HUES48 (cell line): ENCODE data around the gene NFATC2IP.

Experiments
- H3K27ac ChIP-seq: one replicate; pipeline ENCODE4 v1.7.0; 2013; ENCODE audit warnings: low read depth, low read length, inconsistent platforms
- H3K27me3 ChIP-seq: 2 replicates; pipeline ENCODE4 v1.6.1; 2013; ENCODE audit warnings: mild to moderate bottlenecking, low read length; ENCODE audit not compliant: control insufficient read depth, insufficient read depth
- H3K36me3 ChIP-seq: 2 replicates; pipeline ENCODE4 v1.6.1; 2013; ENCODE audit warnings: low read length; ENCODE audit not compliant: control insufficient read depth, insufficient read depth
- H3K4me1 ChIP-seq: 2 replicates; pipeline ENCODE4 v1.6.1; 2013; ENCODE audit warnings: mild to moderate bottlenecking, low read length; ENCODE audit not compliant: control insufficient read depth, insufficient read depth
- H3K4me3 ChIP-seq: 2 replicates; pipeline ENCODE4 v1.5.1; 2013; ENCODE audit warnings: mild to moderate bottlenecking, low read depth, low read length
- H3K9ac ChIP-seq: 2 replicates; pipeline ENCODE4 v1.6.1; 2013; ENCODE audit warnings: mild to moderate bottlenecking, low read depth, low read length, moderate library complexity
- H3K9me3 ChIP-seq: 2 replicates; pipeline ENCODE4 v1.6.1; 2013; ENCODE audit warnings: low read length; ENCODE audit not compliant: control insufficient read depth, insufficient read depth

The NFATC2IP gene

GRCh38 chr16:28950648-28951409 is at the start of gene NFATC2IP:
TSS of gene NFATC2IP (plus strand) at chr16:28950937. CDS start at chr16:28951012, 75 bp downstream.
- Histone ChIP-seq H3K4me1 (no peaks in the 10 kb centered on the region), H3K36me3 (peaks cover 38% of the 10 kb centered on the region), H3K9ac (peak within 1 kb of the TSS; percentile 72), H3K4me3 (peak within 1 kb of the TSS; percentile 74), H3K27ac (peak within 1 kb of the TSS; percentile 81), H3K27me3 (no peaks in the 10 kb centered on the region), H3K9me3 (no peaks in the 10 kb centered on the region)

- no peaks in the 10 kb centered on the region for H3K9me3 ChIP-seq
- no peaks in the 10 kb centered on the region for H3K27me3 ChIP-seq
- 0 out of 2 replicates have a peak, but pooled peaks cover 6% of the 10 kb centered on the region for H3K36me3 ChIP-seq
- H3K4me1 ChIP-seq, result no peaks in the 10 kb centered on the region
- H3K4me3 ChIP-seq, result no peak overlapping the region
- no peak overlapping the region for H3K27ac ChIP-seq
- no peak overlapping the region for H3K9ac ChIP-seq
These were observed 48.9 kb upstream of the NFATC2IP start for GRCh38 chr16:28901862-28902261.

- Histone ChIP-seq H3K4me3 (no peak overlapping the region), H3K9ac (no peak overlapping the region), H3K9me3 (no peaks in the 10 kb centered on the region), H3K27me3 (no peaks in the 10 kb centered on the region), H3K36me3 (0 out of 2 replicates have a peak, but pooled peaks cover 6% of the 10 kb centered on the region), H3K4me1 (no peaks in the 10 kb centered on the region), H3K27ac (no peak overlapping the region)
These were observed 47.8 kb upstream of the NFATC2IP start for GRCh38 chr16:28902909-28903308.

GRCh38 chr16:28903344-28904042 is 47.2 kb upstream of the NFATC2IP start:
- H3K9ac ChIP-seq, result no peak overlapping the region
- no peaks in the 10 kb centered on the region for H3K27me3 ChIP-seq
- H3K36me3 ChIP-seq, result peaks cover 11% of the 10 kb centered on the region
- no peaks in the 10 kb centered on the region for H3K4me1 ChIP-seq
- H3K27ac ChIP-seq, result no peak overlapping the region
- no peak overlapping the region for H3K4me3 ChIP-seq
- no peaks in the 10 kb centered on the region for H3K9me3 ChIP-seq

GRCh38 chr16:28904363-28904762 is 46.4 kb upstream of the NFATC2IP start:
- Histone ChIP-seq H3K4me3 (no peak overlapping the region), H3K4me1 (no peaks in the 10 kb centered on the region), H3K9ac (no peak overlapping the region), H3K36me3 (peaks cover 14% of the 10 kb centered on the region), H3K27me3 (no peaks in the 10 kb centered on the region), H3K9me3 (no peaks in the 10 kb centered on the region), H3K27ac (no peak overlapping the region)

GRCh38 chr16:28904828-28905227 is 45.9 kb upstream of the NFATC2IP start:
- Histone ChIP-seq H3K36me3 (peaks cover 14% of the 10 kb centered on the region), H3K9ac (no peak overlapping the region), H3K9me3 (no peaks in the 10 kb centered on the region), H3K4me3 (no peak overlapping the region), H3K27ac (no peak overlapping the region), H3K4me1 (no peaks in the 10 kb centered on the region), H3K27me3 (no peaks in the 10 kb centered on the region)

- Histone ChIP-seq H3K9me3 (no peaks in the 10 kb centered on the region), H3K4me3 (no peak overlapping the region), H3K27ac (no peak overlapping the region), H3K4me1 (no peaks in the 10 kb centered on the region), H3K27me3 (no peaks in the 10 kb centered on the region), H3K36me3 (peaks cover 15% of the 10 kb centered on the region), H3K9ac (no peak overlapping the region)
These were observed 45.4 kb upstream of the NFATC2IP start for GRCh38 chr16:28905229-28905754.

GRCh38 chr16:28905800-28906372 is 44.9 kb upstream of the NFATC2IP start:
- no peak overlapping the region for H3K27ac ChIP-seq
- peaks cover 21% of the 10 kb centered on the region for H3K36me3 ChIP-seq
- H3K9ac ChIP-seq, result no peak overlapping the region
- H3K27me3 ChIP-seq, result no peaks in the 10 kb centered on the region
- no peak overlapping the region for H3K4me3 ChIP-seq
- H3K9me3 ChIP-seq, result no peaks in the 10 kb centered on the region
- no peaks in the 10 kb centered on the region for H3K4me1 ChIP-seq

- peaks cover 34% of the 10 kb centered on the region for H3K36me3 ChIP-seq
- H3K27ac ChIP-seq, result no peak overlapping the region
- no peaks in the 10 kb centered on the region for H3K4me1 ChIP-seq
- H3K27me3 ChIP-seq, result no peaks in the 10 kb centered on the region
- no peak overlapping the region for H3K9ac ChIP-seq
- no peak overlapping the region for H3K4me3 ChIP-seq
- no peaks in the 10 kb centered on the region for H3K9me3 ChIP-seq
These were observed 40.4 kb upstream of the NFATC2IP start for GRCh38 chr16:28910086-28911031.

- no peaks in the 10 kb centered on the region for H3K27me3 ChIP-seq
- no peaks in the 10 kb centered on the region for H3K9me3 ChIP-seq
- no peak overlapping the region for H3K4me3 ChIP-seq
- peaks cover 40% of the 10 kb centered on the region for H3K36me3 ChIP-seq
- no peak overlapping the region for H3K9ac ChIP-seq
- no peaks in the 10 kb centered on the region for H3K4me1 ChIP-seq
- H3K27ac ChIP-seq, result no peak overlapping the region
These were observed 38.2 kb upstream of the NFATC2IP start for GRCh38 chr16:28912558-28912957.
